HFFc6 (cell line): ENCODE data around the gene STK33. TPM values are rescaled to one million over a fixed set of nuclear protein-coding genes. Genes with fewer than 3 reads are reported as not detected.

Source experiments
- DNase-seq: peaks from one replicate; pipeline ENCODE4 v3.0.0-alpha.2; 2018
- H3K27ac Mint-ChIP-seq: 2 replicates; pipeline ENCODE4 v1.8.0; 2020; ENCODE audit warnings: mild to moderate bottlenecking, mixed read lengths
- H3K27me3 Mint-ChIP-seq: 2 replicates; pipeline ENCODE4 v1.8.0; 2021; ENCODE audit warnings: mild to moderate bottlenecking, moderate library complexity, mixed read lengths; ENCODE audit not compliant: insufficient read depth
- H3K36me3 Mint-ChIP-seq: 2 replicates; pipeline ENCODE4 v1.8.0; 2021; ENCODE audit warnings: low read depth, mixed read lengths
- H3K4me1 Mint-ChIP-seq: 2 replicates; pipeline ENCODE4 v1.8.0; 2020; ENCODE audit warnings: low read depth, mixed read lengths
- H3K4me3 Mint-ChIP-seq: 2 replicates; pipeline ENCODE4 v1.8.0; 2020; ENCODE audit warnings: mild to moderate bottlenecking, moderate library complexity, mixed read lengths
- H3K9me3 Mint-ChIP-seq: 2 replicates; pipeline ENCODE4 v1.8.0; 2020; ENCODE audit warnings: mild to moderate bottlenecking, mixed read lengths
- CTCF ChIP-seq: fragments of 200-600 bp; sonication (generic); IDR thresholded peaks from 2 replicates; pipeline ENCODE4 v1.5.0; 2021; ENCODE audit warnings: antibody characterized with exemption, mild to moderate bottlenecking
- total RNA-seq, 6 experiments: library from RNA; stranded (reverse); fragmentation: NEBNext Ultra II Directional; extraction: Animal tissue kit (Norgen Biotek cat#: 25700); gene quantifications; 2 replicates in 1 of 6; 3 replicates in 5 of 6; pipeline ENCODE4 v1.2.3, GENCODE V29; 2021

The STK33 gene
- total RNA-seq, 6 experiments from 2014 or later = 0.73 to 4.0 (median 3.8) TPM; not detected in 1

GRCh38 chr11:8368194-8368593 is 225.8 kb downstream of the STK33 start:
- no peak for DNase-seq
- Mint-ChIP-seq H3K27me3 (peaks cover 17% of the 10 kb centered on the region), H3K4me1 (no peaks in the 10 kb centered on the region)

GRCh38 chr11:8366316-8366715 is 227.7 kb downstream of the STK33 start:
- H3K27me3 Mint-ChIP-seq = peaks cover 19% of the 10 kb centered on the region
- no peaks in the 10 kb centered on the region for H3K36me3 Mint-ChIP-seq
- H3K27ac Mint-ChIP-seq = no peak overlapping the region
- no peak for TF ChIP-seq CTCF
- no peaks in the 10 kb centered on the region for H3K9me3 Mint-ChIP-seq
- H3K4me3 Mint-ChIP-seq = no peak overlapping the region
- no peaks in the 10 kb centered on the region for H3K4me1 Mint-ChIP-seq
- no peak for DNase-seq

More at GRCh38 chr11:8368194-8368593, 225.8 kb downstream of the STK33 start:
- H3K36me3 Mint-ChIP-seq = no peaks in the 10 kb centered on the region
- H3K4me3 Mint-ChIP-seq = no peak overlapping the region
- H3K27ac Mint-ChIP-seq = no peak overlapping the region
- H3K9me3 Mint-ChIP-seq = no peaks in the 10 kb centered on the region
- TF ChIP-seq CTCF = no peak

GRCh38 chr11:8365216-8365941 is 228.6 kb downstream of the STK33 start:
- Mint-ChIP-seq H3K4me1 (no peaks in the 10 kb centered on the region), H3K9me3 (no peaks in the 10 kb centered on the region), H3K27ac (no peak overlapping the region), H3K27me3 (peaks cover 15% of the 10 kb centered on the region), H3K4me3 (no peak overlapping the region), H3K36me3 (no peaks in the 10 kb centered on the region)
- peak; percentile 26; the same call in 1 of the 2 replicates for TF ChIP-seq CTCF
- DNase-seq = no peak

- H3K9me3 Mint-ChIP-seq = no peaks in the 10 kb centered on the region
- H3K4me1 Mint-ChIP-seq = no peaks in the 10 kb centered on the region
- no peak for DNase-seq
- H3K27me3 Mint-ChIP-seq = peaks cover 13% of the 10 kb centered on the region
- H3K27ac Mint-ChIP-seq = no peak overlapping the region
- H3K4me3 Mint-ChIP-seq = no peak overlapping the region
- no peaks in the 10 kb centered on the region for H3K36me3 Mint-ChIP-seq
- TF ChIP-seq CTCF = no peak
These were observed 230.1 kb downstream of the STK33 start for GRCh38 chr11:8363921-8364320.

GRCh38 chr11:8362899-8363298 is 231.1 kb downstream of the STK33 start:
- no peak for TF ChIP-seq CTCF
- Mint-ChIP-seq H3K27ac (no peak overlapping the region), H3K4me1 (no peaks in the 10 kb centered on the region), H3K36me3 (no peaks in the 10 kb centered on the region), H3K27me3 (peaks cover 17% of the 10 kb centered on the region), H3K9me3 (no peaks in the 10 kb centered on the region), H3K4me3 (no peak overlapping the region)
- no peak for DNase-seq
